Measurements from ENCODE around the gene PODN. TPM values are rescaled to one million over a fixed set of nuclear protein-coding genes. Genes with fewer than 3 reads are reported as not detected.

Gene PODN
- polyA plus RNA-seq, 12 donors: 5.7 to 14.3 (median 7.4) TPM; not detected in 1

GRCh38 chr1:53074313-53075154 lies 12.5 kb downstream of the PODN start:
- DNase-seq: no peak

GRCh38 chr1:53075206-53075605 lies 13.2 kb downstream of the PODN start:
- DNase-seq: no peak

- no peak for DNase-seq
Observed at GRCh38 chr1:53075761-53076163, 13.7 kb downstream of the PODN start.

GRCh38 chr1:53076165-53076564 lies 14.2 kb downstream of the PODN start:
- no peak for DNase-seq

GRCh38 chr1:53076721-53077598 lies 14.9 kb downstream of the PODN start:
- no peak for DNase-seq

GRCh38 chr1:53077599-53077965 lies 15.6 kb downstream of the PODN start:
- no peak for DNase-seq

- no peak for DNase-seq
Observed at GRCh38 chr1:53078333-53079101, 16.5 kb downstream of the PODN start.

- no peak for DNase-seq
Observed at GRCh38 chr1:53079251-53079650, 17.2 kb downstream of the PODN start.

- no peak for DNase-seq
Observed at GRCh38 chr1:53080041-53080440, 18.0 kb downstream of the PODN start.

GRCh38 chr1:53080769-53081168 lies 18.8 kb downstream of the PODN start:
- no peak for DNase-seq

- DNase-seq: no peak
Observed at GRCh38 chr1:53081384-53082066, 19.5 kb downstream of the PODN start.

- no peak for DNase-seq
Observed at GRCh38 chr1:53082826-53083455, 20.9 kb downstream of the PODN start.

- DNase-seq: no peak
Observed at GRCh38 chr1:53083636-53084588, 21.9 kb downstream of the PODN start.

- DNase-seq: no peak
Observed at GRCh38 chr1:53084589-53084971, 22.6 kb downstream of the PODN start.

- DNase-seq: no peak
Observed at GRCh38 chr1:53085405-53085804, 23.4 kb downstream of the PODN start.

GRCh38 chr1:53086491-53087070 lies 24.6 kb downstream of the PODN start:
- DNase-seq: no peak

GRCh38 chr1:53087332-53088285 lies 25.6 kb downstream of the PODN start:
- no peak for DNase-seq

GRCh38 chr1:53088616-53089300 lies 26.7 kb downstream of the PODN start:
- DNase-seq: no peak

Data from muscle of arm (tissue), 12 donors.